Hepatic stellate cell (primary cell): ENCODE data around the gene ALAD.

Source experiments
- DNase-seq: peaks from one replicate; pipeline ENCODE4 v3.0.0; 2011; ENCODE audit warnings: low spot score

Gene ALAD

DNA sequence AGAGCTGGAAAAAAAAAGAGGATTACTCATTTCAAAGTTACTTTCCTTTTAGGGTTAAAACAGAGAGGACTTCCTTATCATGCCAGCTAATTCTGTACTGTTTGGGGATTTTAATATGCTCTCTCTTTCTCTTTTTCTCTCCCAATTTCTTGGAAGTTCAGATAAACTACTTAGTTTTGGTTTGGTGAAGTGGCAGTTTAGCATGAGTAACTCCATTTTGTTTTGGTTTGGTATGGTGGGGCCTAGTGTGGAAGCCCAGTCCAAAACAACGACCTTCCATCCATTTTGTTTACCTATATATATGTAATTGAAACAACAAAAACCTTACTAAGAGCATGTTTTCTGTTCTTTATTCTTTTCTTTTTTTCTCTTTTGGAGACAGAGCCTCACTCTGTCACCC is 55.4 kb downstream of the ALAD start:
- DNase-seq, result no peak

DNA sequence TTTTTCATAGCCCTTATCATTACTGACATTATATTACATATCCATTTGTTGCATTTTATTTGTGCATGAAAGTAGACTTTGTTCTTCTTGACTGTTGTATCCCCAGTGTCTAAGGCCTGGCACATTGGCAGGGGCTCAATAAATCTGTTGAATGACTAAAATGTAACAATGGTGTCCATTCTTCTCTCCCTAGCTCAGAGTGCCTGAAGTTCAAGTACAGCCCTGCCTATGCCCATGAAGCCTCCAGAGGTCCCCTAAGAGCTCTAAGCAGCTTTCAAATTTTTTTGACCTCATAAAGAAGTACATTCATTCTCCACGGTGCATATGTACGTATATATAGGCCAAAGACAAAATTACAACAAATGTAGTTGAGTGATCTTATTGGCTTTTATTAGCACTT is 55.9 kb downstream of the ALAD start:
- no peak for DNase-seq

DNA sequence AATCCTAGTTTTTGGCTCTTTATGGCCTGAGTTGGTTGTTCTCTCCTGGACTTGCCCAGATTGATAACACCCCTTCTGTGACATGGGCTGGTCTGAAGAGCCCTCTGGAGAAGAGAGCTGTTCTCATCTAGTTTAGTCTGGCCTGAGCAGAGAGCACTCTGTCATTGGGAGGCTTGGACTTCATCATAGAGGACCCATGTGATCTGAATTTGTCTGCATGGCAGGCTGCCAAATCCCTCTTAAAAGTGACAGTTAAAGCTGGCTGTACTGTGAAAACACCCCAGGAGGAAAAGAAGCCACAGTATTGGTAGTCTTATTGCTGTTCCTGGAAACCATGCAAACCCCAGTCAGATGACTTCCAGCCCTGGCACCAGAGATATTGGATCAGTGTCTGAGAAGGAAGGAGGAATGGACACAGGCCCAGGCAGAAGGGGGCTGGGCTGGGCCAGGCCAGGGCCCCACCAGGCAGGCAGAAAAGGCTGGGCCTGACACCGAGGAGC is 57.3 kb downstream of the ALAD start:
- peak; percentile 57 for DNase-seq

DNA sequence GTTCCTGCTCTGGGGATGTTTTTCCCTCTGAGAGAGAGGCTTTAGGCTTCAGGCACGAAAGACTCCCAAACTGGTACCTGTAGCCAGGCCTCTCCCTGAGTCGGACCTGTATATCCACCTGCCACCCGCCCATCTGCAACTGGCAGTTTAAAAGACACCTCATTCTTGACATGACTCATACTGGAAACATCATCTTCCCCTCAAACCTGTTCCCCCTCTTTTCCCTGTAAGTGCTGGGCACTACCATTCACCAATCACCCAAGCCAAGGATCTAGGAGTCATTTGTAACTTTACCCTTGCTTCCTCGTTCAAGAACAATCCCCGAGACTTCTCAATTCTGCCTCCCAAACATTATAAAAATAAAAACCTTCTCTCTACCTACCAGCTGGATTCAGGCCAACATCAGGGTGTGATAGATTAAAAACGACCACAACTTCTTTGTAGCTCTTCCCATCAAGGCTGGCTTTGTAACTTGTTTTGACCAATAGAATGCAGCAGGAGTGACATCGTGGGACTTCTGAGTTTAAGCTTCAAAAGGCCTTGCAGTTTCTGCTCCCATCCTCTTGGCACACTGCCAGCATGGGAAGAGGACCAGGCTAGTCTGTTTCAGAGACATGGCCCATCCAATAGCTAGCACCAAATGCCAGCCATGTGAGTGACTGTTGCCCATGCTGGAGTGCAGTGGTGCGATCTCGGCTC is 59.2 kb downstream of the ALAD start:
- DNase-seq, result no peak

DNA sequence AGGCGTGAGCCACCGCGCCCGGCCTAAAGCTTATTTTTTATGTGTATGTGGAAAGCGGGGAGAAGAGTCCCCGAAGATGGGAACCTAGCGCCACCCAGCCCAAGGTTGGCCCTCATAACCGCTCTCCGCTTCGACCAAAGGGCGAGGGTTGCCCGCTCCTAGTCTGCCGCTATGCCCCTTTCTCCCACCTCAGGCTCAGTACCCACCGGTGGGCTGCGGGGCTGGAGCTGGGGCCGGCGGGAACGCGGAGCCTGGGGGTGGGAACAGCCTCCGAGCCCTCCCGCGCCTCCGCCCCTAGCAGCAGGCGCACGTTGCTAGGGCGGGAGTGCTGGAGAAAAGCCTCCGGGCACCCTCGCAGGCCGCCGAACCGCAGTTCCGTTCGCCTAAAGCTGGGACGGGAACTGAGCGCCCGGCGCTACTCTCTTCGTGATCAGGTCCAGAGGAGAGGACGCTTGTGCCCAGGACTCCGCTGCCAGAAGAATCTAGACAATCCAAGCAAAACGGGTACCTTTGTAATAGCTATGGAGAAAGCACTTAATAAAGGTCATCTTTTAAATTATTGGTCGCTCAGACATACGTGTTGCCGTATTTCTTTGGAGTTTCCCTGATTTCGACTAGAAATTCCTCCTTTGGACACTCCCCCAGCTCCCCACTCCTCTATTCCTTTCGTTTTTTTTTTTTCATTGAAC is 60.9 kb downstream of the ALAD start, which contains the start of gene WDR31:
Gene WDR31, minus strand, starts transcription at position 265 of the 689 bp plus-strand sequence. CDS start 8,253 bp downstream, outside the sequence.
- DNase-seq, result peak; percentile 94

DNA sequence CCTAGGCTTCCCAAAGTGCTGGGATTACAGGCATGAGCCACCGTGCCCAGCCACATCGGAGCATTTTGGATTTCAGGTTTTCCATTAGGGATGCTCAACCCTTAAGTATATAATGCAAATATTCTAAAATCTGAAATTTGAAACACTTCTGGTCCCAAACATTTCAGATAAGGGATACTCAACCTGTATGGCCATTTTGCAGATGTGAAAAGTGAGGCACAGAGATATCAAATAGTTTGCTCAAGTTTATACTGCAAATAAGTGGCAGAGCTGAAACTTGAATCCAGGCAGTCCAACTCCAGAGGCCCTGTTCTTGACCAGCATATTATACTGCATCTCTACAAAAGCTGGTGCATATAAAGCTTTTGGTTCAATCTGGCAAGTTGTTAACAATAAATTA is 63.4 kb downstream of the ALAD start:
- DNase-seq, result no peak
